GM18909 (cell line): ENCODE data around the gene CASP2.

Source experiments
- ATAC-seq: cut with Tn5 transposase; IDR thresholded peaks from one replicate; pipeline ENCODE4 v1.9.1; 2021; ENCODE audit warnings: mild to moderate bottlenecking; ENCODE audit not compliant: unreplicated experiment, poor library complexity

CASP2 gene

GRCh38 chr7:143287935-143288826, at the start of gene CASP2:
TSS of gene CASP2 (plus strand) at chr7:143288351. CDS start at chr7:143288456, 105 bp downstream.
- ATAC-seq = peak; percentile 93

GRCh38 chr7:143239813-143240212, 48.3 kb upstream of the CASP2 start:
- no peak for ATAC-seq

- peak; percentile 95 for ATAC-seq
Observed at GRCh38 chr7:143240291-143241168, 47.6 kb upstream of the CASP2 start.

GRCh38 chr7:143242306-143242705, 45.8 kb upstream of the CASP2 start:
- no peak for ATAC-seq

GRCh38 chr7:143243111-143243510, 45.0 kb upstream of the CASP2 start:
- no peak for ATAC-seq

GRCh38 chr7:143243614-143244013, 44.5 kb upstream of the CASP2 start:
- no peak for ATAC-seq

GRCh38 chr7:143244321-143244720, 43.8 kb upstream of the CASP2 start:
- ATAC-seq = no peak

- ATAC-seq = no peak
Observed at GRCh38 chr7:143245123-143245522, 43.0 kb upstream of the CASP2 start.

- no peak for ATAC-seq
Observed at GRCh38 chr7:143247372-143247771, 40.8 kb upstream of the CASP2 start.

- ATAC-seq = no peak
Observed at GRCh38 chr7:143248761-143249354, 39.3 kb upstream of the CASP2 start.

GRCh38 chr7:143250199-143250598, 38.0 kb upstream of the CASP2 start:
- no peak for ATAC-seq

- no peak for ATAC-seq
Observed at GRCh38 chr7:143250822-143251221, 37.3 kb upstream of the CASP2 start.

GRCh38 chr7:143252006-143252405, 36.1 kb upstream of the CASP2 start:
- no peak for ATAC-seq

GRCh38 chr7:143255564-143255963, 32.6 kb upstream of the CASP2 start:
- ATAC-seq = no peak

- ATAC-seq = no peak
Observed at GRCh38 chr7:143256325-143256724, 31.8 kb upstream of the CASP2 start.

GRCh38 chr7:143256932-143257331, 31.2 kb upstream of the CASP2 start:
- ATAC-seq = peak; percentile 88

GRCh38 chr7:143257501-143257900, 30.6 kb upstream of the CASP2 start:
- no peak for ATAC-seq

- ATAC-seq = peak; percentile 30
Observed at GRCh38 chr7:143258831-143259230, 29.3 kb upstream of the CASP2 start.

- no peak for ATAC-seq
Observed at GRCh38 chr7:143259765-143260164, 28.4 kb upstream of the CASP2 start.

- ATAC-seq = no peak
Observed at GRCh38 chr7:143261901-143262300, 26.2 kb upstream of the CASP2 start.
